HG03378 (cell line): Measurements from ENCODE around the gene MUC5B.

Experiments used
- ATAC-seq: cut with Tn5 transposase; IDR thresholded peaks from one replicate; pipeline ENCODE4 v1.9.1; 2021; ENCODE audit warnings: mild to moderate bottlenecking, moderate library complexity; ENCODE audit not compliant: unreplicated experiment

Gene MUC5B

GRCh38 chr11:1307163-1307870 is 84.5 kb downstream of the MUC5B start:
- no peak for ATAC-seq

- no peak for ATAC-seq
Observed at GRCh38 chr11:1307998-1308742, 85.3 kb downstream of the MUC5B start.

GRCh38 chr11:1308743-1309497 is 86.1 kb downstream of the MUC5B start:
- ATAC-seq, result peak; percentile 29

GRCh38 chr11:1309498-1310317 is 86.8 kb downstream of the MUC5B start, which contains the start of gene TOLLIP:
Gene TOLLIP, minus strand, starts transcription at chr11:1309632. Its CDS starts 134 bp downstream, at chr11:1309498.
- peak; percentile 59 for ATAC-seq

- ATAC-seq, result no peak
Observed at GRCh38 chr11:1310318-1310687, 87.4 kb downstream of the MUC5B start.

GRCh38 chr11:1310772-1311468 is 88.1 kb downstream of the MUC5B start:
- no peak for ATAC-seq
